Measurements from ENCODE around the gene RABGAP1.

The RABGAP1 gene

DNA sequence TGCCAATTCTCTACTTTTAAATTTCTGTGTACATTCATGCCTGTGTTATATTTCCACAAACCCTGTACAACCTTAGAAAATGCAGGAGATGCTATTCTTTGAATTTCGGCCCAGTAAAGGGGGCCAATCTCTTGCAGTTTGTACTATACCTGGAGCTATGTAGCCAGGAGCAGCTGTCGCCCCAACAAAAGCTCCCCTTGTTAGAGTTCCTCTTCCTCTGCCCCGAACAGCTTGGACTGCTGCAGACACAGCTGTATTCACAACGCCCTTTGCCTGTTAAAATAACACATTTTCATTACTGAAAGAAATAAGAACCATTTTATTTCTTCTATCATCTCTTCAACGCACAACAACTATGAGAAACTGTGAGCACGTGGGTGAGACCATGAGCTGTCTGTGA, 191.9 kb downstream of the RABGAP1 start:
- H3K27me3 ChIP-seq (ENCODE audit: control insufficient read depth, insufficient read depth, low read length) = no peaks in the 10 kb centered on the region
- H3K9ac ChIP-seq (ENCODE audit: low read length) = no peak overlapping the region
- H3K36me3 ChIP-seq (ENCODE audit: control insufficient read depth, insufficient read depth, low read length) = no peaks in the 10 kb centered on the region
- H3K4me1 ChIP-seq (ENCODE audit: control insufficient read depth, insufficient read depth, low read length) = no peaks in the 10 kb centered on the region
- no peak overlapping the region for H3K4me3 ChIP-seq (ENCODE audit: low read length)
- H3K9me3 ChIP-seq (ENCODE audit: control insufficient read depth, low read length) = no peaks in the 10 kb centered on the region

DNA sequence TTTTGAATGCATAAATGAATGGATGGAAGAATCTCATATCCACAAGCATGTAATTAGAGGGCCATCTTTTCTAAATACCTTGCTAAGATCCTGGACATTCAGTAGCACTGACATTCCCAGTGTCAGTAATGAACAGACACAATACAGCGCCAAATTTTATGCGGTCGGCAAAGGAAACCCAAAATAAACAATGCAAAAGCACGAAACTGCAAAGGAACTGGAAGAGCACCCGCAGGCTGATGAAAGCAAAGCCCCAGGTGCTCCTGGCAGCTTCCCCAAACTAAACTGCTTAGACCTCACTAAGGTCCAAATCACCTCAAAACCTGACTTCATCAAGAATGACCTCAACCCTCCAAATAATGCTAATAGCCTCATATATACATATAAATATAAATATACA, 194.6 kb downstream of the RABGAP1 start:
- H3K4me1 ChIP-seq (ENCODE audit: control insufficient read depth, insufficient read depth, low read length) = no peaks in the 10 kb centered on the region
- no peaks in the 10 kb centered on the region for H3K36me3 ChIP-seq (ENCODE audit: control insufficient read depth, insufficient read depth, low read length)
- H3K9ac ChIP-seq (ENCODE audit: low read length) = no peak overlapping the region
- H3K27me3 ChIP-seq (ENCODE audit: control insufficient read depth, insufficient read depth, low read length) = no peaks in the 10 kb centered on the region
- no peak overlapping the region for H3K4me3 ChIP-seq (ENCODE audit: low read length)
- H3K9me3 ChIP-seq (ENCODE audit: control insufficient read depth, low read length) = no peaks in the 10 kb centered on the region

DNA sequence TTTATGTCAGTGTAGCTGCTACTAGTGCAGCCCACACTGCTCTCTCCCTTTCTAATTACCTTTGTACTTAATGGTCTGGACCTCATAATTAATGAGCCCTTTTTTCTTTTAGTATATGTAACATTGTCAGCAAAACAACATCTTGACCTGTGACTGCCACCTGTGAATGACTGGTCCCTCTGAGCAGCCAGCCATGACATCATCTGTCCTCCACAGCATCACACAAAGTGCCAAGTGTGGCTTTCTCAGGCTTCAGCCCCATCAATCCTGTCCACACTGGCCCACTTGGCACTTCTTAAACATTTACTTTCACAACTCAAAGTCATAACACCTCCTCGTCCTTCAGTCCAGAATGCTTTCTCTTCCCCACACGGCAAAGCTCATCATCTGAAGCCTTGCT, 197.3 kb downstream of the RABGAP1 start:
- Histone ChIP-seq H3K4me3 (ENCODE audit: low read length) (no peak overlapping the region), H3K36me3 (ENCODE audit: control insufficient read depth, insufficient read depth, low read length) (no peaks in the 10 kb centered on the region), H3K9me3 (ENCODE audit: control insufficient read depth, low read length) (no peaks in the 10 kb centered on the region), H3K27me3 (ENCODE audit: control insufficient read depth, insufficient read depth, low read length) (no peaks in the 10 kb centered on the region), H3K4me1 (ENCODE audit: control insufficient read depth, insufficient read depth, low read length) (no peaks in the 10 kb centered on the region), H3K9ac (ENCODE audit: low read length) (no peak overlapping the region)

DNA sequence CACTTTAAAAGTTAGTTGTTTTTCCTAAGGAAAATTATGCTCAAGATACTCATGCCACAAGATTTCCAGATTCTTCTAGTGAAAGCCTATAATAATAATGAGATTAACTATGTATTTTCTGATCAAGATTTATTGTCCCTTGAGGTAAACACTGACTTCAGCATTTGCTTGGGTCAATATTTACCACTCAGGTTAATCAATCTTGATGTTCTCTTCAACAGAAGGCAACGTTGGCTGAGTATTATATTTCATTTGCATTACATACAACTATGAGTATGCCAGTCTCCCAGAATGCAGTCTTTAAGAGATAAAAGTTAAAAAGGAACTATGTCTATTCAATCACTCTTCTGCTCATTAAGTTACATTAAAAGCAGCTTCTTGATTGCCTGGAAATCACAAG, 208.2 kb downstream of the RABGAP1 start:
- H3K27me3 ChIP-seq (ENCODE audit: control insufficient read depth, insufficient read depth, low read length) = no peaks in the 10 kb centered on the region
- H3K36me3 ChIP-seq (ENCODE audit: control insufficient read depth, insufficient read depth, low read length) = no peaks in the 10 kb centered on the region
- no peaks in the 10 kb centered on the region for H3K4me1 ChIP-seq (ENCODE audit: control insufficient read depth, insufficient read depth, low read length)
- H3K9ac ChIP-seq (ENCODE audit: low read length) = no peak overlapping the region
- no peaks in the 10 kb centered on the region for H3K9me3 ChIP-seq (ENCODE audit: control insufficient read depth, low read length)
- H3K4me3 ChIP-seq (ENCODE audit: low read length) = no peak overlapping the region

DNA sequence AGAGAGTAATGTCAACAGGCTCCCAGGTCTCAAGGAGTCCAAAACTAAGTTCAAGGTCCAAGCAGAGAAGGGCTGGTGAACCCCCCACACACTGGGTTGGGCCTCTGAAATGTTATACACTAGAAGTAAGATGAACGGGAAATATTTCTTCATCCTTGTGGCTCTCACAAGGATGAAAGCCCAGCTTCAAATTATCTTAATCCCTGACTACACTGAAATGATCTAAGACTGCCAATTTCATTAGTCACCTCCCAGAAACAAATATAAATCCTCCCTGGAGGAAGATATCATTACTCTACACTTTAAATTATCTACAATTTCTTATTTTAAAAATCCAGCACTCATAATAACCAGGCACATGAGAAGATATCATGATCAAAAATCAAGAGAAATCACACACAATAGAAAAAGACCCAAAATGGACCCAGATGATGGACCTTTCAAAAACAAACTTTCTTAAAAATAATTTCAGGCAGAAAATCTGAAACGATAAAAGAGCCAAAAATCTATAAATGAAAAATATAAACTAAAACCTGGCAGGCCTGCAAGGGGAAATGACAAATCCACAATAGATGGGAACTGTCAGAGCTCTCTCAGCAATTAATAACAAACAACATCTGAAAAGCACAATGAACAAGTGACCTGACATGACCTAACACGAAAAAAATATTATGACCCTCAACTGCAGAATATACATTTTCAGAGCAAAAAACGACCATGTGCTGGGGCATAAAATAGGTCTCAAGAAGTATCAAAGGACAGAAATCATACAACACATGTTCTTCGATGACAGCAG, 210.1 kb downstream of the RABGAP1 start:
- Histone ChIP-seq H3K36me3 (ENCODE audit: control insufficient read depth, insufficient read depth, low read length) (no peaks in the 10 kb centered on the region), H3K9ac (ENCODE audit: low read length) (no peak overlapping the region), H3K4me1 (ENCODE audit: control insufficient read depth, insufficient read depth, low read length) (no peaks in the 10 kb centered on the region), H3K9me3 (ENCODE audit: control insufficient read depth, low read length) (no peaks in the 10 kb centered on the region), H3K27me3 (ENCODE audit: control insufficient read depth, insufficient read depth, low read length) (no peaks in the 10 kb centered on the region), H3K4me3 (ENCODE audit: low read length) (no peak overlapping the region)
